GM21825 (cell line): Measurements from ENCODE around the gene TOMM40.
"Not testable (repeated sequence)": the region's sequence is repeated elsewhere in the genome, so short reads cannot be mapped to it uniquely, and the experiment has no call there.

Source experiments
- ATAC-seq: cut with Tn5 transposase; IDR thresholded peaks from one replicate; pipeline ENCODE4 v1.9.1; 2021; ENCODE audit warnings: mild to moderate bottlenecking, moderate library complexity; ENCODE audit not compliant: unreplicated experiment

Gene TOMM40

GRCh38 chr19:44893332-44894051, 2.4 kb downstream of the TOMM40 start:
- no peak for ATAC-seq

- no peak for ATAC-seq
Observed at GRCh38 chr19:44894052-44894400, 3.0 kb downstream of the TOMM40 start.

GRCh38 chr19:44894946-44895345, 3.9 kb downstream of the TOMM40 start:
- ATAC-seq: no peak

GRCh38 chr19:44897835-44898234, 6.8 kb downstream of the TOMM40 start:
- no peak for ATAC-seq

GRCh38 chr19:44900328-44901244, 9.5 kb downstream of the TOMM40 start:
- ATAC-seq: no peak

GRCh38 chr19:44903216-44903601, 12.2 kb downstream of the TOMM40 start:
- ATAC-seq: no peak

- no peak for ATAC-seq
Observed at GRCh38 chr19:44903602-44904425, 12.8 kb downstream of the TOMM40 start.

- ATAC-seq: no peak
Observed at GRCh38 chr19:44904426-44904994, 13.5 kb downstream of the TOMM40 start.

- ATAC-seq: no peak
Observed at GRCh38 chr19:44905437-44906160, 14.5 kb downstream of the TOMM40 start, which contains the start of gene APOE. APOE (plus strand) TSS chr19:44905796; CDS start chr19:44906625, 829 bp downstream.

GRCh38 chr19:44907613-44908012, 16.6 kb downstream of the TOMM40 start:
- no peak for ATAC-seq

- ATAC-seq: no peak
Observed at GRCh38 chr19:44908074-44908835, 17.2 kb downstream of the TOMM40 start.

GRCh38 chr19:44908836-44909261, 17.8 kb downstream of the TOMM40 start:
- no peak for ATAC-seq

- no peak for ATAC-seq
Observed at GRCh38 chr19:44909775-44910174, 18.7 kb downstream of the TOMM40 start.

GRCh38 chr19:44911896-44912295, 20.8 kb downstream of the TOMM40 start:
- not testable (repeated sequence) for ATAC-seq

GRCh38 chr19:44912854-44913253, 21.8 kb downstream of the TOMM40 start:
- ATAC-seq: no peak

- not testable (repeated sequence) for ATAC-seq
Observed at GRCh38 chr19:44913512-44914432, 22.7 kb downstream of the TOMM40 start.

GRCh38 chr19:44914433-44915206, 23.6 kb downstream of the TOMM40 start, which contains the start of gene APOC1:
APOC1 (plus strand) TSS chr19:44914608; CDS start chr19:44914892, 284 bp downstream.
- ATAC-seq: peak; percentile 90
